Stimulated activated CD4-positive, alpha-beta T cell treated with anti-CD3 and anti-CD28 coated beads, Interleukin-15, amount 100 ng/mL, for 1 hour (primary cell): Measurements from ENCODE around the gene ZNF182.
"Not testable (repeated sequence)": the region's sequence is repeated elsewhere in the genome, so short reads cannot be mapped to it uniquely, and the experiment has no call there.

Experiments
- DNase-seq, 2 donors: peaks; one replicate each; pipeline ENCODE4 v3.0.0-alpha.2; 2020; ENCODE audit warnings: low read depth in 1 of 2, low spot score in 1 of 2

Gene ZNF182

GRCh38 chrX:48003758-48004457 is at the start of gene ZNF182:
TSS of gene ZNF182 (minus strand) at chrX:48003989. CDS start at chrX:48002609, 1,380 bp downstream.
- peak; percentile 79 to 83 for DNase-seq

- DNase-seq: no peak
Measured at GRCh38 chrX:48046846-48047245, 43.1 kb upstream of the ZNF182 start.

DNA sequence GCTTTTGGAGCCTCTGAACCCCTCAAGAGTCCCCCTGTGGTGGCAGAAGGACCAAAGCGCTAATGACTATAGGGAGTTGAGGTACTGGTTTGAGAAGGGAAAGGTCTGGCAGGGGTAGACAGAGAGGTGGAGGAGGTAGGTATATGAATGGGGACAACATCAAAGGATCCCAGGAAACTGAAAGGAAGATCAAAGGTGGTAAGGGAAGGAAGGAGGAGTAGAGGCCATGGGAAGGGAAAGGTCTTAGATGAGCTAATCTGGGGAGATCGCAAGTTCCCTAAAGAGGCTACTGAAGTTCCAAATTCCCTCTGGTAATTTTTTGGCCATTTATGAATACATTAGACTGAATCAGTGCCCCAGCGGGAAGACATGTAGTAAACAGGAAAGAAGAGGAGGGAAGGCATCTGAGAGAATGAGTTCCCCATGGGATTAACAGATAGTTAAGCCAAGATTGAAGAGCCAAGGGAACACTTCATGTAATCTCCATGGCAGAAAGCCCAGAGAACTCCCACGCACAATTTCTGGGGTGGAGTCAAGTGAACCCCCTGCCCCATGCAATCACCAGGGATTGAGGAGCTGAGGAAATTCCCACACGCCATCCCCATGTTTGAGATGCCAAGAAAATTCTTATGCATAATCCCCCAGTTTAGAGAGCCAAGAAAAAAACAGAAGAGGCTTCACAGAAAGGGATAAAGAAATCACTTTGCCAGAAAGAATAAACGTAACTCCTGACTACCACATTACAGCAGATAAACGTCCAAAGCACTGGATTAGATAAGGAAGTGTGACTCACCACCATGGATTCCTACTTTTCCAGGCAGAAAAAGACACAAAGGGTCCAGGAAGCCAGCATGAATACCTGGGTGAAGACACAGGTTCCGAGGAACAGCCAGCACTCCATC is 41.9 kb upstream of the ZNF182 start:
- DNase-seq: no peak

DNA sequence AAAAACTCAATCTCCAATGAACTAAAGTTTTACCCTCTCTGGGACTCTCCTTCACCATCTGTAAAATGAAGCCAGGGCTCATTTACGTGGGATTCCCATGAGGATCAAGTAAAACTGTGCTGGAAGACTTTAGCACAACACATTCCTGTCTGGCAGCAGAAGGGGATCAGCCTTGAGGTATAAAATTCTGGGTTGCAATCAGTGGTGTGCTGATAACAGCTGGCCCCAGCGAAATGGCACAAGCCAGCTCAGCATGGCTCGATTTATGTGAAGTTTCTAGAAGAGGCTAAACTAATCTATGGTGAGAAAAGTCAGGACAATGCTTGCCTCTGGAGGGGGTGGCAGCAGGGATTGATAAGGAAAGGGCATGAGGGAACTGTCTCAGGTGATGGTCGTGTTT is 39.3 kb upstream of the ZNF182 start:
- no peak for DNase-seq

DNA sequence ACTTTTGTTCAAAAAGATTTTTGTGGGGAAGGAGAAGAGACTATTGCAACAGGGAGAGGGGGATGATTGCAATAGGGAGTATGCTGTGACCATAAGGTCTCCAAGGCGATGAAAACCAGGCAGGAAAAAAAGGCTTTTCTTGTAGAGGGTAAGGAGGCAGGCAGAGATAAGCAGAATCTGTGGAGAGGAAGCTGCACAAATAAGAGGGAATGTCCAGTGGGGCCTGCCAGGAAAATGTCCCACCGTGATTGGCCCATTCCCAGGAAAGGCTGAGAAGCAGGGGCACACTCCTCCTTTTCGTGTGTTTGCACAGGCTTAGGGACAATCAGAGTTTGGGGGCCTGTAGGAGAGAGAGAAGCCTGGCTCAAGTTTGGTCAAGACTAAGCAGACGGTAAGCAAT is 32.1 kb upstream of the ZNF182 start:
- no peak for DNase-seq

GRCh38 chrX:48030641-48031173 is 26.9 kb upstream of the ZNF182 start:
- DNase-seq: not testable (repeated sequence)

- DNase-seq: no peak
Measured at GRCh38 chrX:48030237-48030636, 26.4 kb upstream of the ZNF182 start.

GRCh38 chrX:48028091-48028490 is 24.3 kb upstream of the ZNF182 start:
- no peak for DNase-seq

DNA sequence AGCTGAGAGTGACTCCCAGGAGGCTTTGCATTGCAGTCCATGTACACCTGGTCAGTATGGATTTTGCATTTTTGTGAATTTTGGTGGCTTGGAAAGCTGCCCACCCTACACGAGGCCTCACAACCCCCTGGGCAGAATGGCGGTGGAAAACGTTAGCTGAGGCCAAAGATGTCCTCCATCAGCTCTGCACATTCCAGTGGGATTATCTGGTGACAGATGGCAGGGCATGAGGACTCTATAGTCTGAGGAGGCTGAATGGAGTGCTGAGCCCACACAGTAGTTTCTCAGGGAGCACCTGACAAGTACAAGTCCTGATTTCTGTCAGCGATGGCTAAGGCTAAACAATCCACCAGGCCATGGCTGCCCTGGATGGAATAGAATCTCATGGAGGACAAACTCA is 23.8 kb upstream of the ZNF182 start:
- not testable (repeated sequence) for DNase-seq

- DNase-seq: no peak
Measured at GRCh38 chrX:48025561-48025960, 21.8 kb upstream of the ZNF182 start.

- no peak for DNase-seq
Measured at GRCh38 chrX:48022738-48023137, 18.9 kb upstream of the ZNF182 start.

- DNase-seq: no peak
Measured at GRCh38 chrX:48022100-48022499, 18.3 kb upstream of the ZNF182 start.

DNA sequence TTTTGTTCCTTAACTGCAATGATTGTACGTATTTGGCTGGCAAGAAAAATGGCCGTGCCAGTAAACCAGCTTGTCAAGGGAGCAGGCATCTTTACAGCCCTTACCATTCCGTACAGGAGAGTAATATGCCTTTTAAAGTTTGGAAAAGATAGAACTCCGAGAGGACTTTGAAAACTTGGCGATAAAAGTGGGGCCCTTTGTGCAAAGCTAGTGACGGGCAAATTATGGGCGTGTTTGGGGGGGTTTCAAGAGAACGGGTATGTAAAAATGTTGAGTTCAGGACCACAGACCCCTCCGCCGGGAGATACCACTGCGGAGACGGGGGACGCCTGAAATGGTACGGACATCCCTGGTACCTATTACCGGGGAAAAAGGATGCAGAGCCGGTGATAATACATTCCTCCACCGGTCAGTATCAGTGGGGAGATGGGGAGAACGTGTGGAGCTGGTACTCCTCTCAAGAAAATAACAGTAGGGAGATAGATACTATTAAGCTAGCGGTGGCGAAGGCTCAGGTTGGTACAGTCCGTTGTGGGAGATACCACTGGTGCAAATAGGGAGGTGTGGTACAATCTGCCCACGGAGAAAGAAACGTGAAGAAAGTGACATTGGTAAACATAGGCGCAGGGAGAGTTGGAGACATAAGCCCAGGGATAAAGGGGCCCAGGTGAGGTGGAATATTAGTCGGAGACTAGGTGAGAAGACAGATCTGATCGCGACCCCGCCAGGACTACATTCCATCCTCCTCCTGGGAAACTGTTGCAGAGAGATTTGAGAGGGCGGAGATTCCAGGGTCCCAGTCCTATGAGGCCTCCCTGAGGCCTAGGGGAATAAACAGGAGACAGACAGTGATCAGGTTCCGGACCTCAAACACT is 17.5 kb upstream of the ZNF182 start:
- peak; percentile 54 to 61 for DNase-seq

DNA sequence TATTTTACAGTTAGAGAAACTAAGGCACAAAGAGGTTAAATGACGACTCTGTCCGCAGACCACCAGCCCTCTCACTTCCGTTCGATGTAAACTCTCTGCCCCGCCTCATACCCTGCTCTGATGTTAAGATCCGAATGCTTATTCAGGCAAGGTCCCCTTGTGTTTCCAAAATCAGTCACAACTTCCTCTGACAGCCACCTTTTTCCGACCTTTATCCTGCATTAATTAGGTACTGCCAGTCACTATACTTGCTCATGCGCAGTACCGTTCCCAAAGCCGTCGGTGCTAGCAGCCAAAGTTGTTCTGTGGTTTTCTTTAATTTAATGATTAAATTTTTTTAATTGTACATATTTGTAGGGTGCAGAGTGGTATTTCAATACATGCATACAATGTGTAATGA is 16.7 kb upstream of the ZNF182 start:
- DNase-seq: not testable (repeated sequence)

- not testable (repeated sequence) for DNase-seq
Measured at GRCh38 chrX:48019892-48020291, 16.1 kb upstream of the ZNF182 start.

- not testable (repeated sequence) for DNase-seq
Measured at GRCh38 chrX:48016583-48017310, 13.0 kb upstream of the ZNF182 start.

GRCh38 chrX:48009445-48009960 is 5.7 kb upstream of the ZNF182 start:
- DNase-seq: not testable (repeated sequence)

DNA sequence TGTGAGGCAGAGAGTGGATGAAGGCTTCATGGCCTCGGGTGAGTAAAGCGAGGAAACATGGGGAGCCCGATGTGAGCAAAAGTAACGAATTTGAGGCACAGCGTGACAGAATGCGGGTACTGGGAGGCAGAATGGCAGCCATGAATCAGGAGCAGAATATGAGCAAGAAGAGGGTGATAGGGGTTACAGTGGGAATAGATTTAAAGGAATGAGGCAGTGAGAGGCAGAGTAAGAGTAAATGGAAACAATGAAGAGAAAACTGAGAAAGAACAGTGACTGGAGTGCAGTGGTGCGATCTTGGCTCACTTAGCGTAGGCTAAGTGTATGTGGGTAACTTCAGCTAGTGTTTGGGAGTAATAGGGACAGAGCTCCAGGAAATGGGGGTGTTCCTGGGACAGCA is 2.9 kb upstream of the ZNF182 start, which contains the start of gene SPACA5:
SPACA5 (plus strand) TSS at position 301 of the 400 bp plus-strand sequence. CDS start 815 bp downstream, outside the sequence.
- DNase-seq: not testable (repeated sequence)

- DNase-seq: no peak
Measured at GRCh38 chrX:48003367-48003757, 427 bp downstream of the ZNF182 start.

GRCh38 chrX:48002929-48003328 is 860 bp downstream of the ZNF182 start:
- no peak for DNase-seq
